ENCODE data around the gene TRMO.

The TRMO gene

GRCh38 chr9:97857606-97858392 is 64.5 kb downstream of the TRMO start:
- no peak for TF ChIP-seq CTCF (IDR thresholded peaks at IDR 0.05)
- no peak overlapping the region for H3K4me2 ChIP-seq (ENCODE audit: low read length)
- H3K27me3 ChIP-seq (ENCODE audit: control insufficient read depth, insufficient read depth, low read length), result peaks cover 15% of the 10 kb centered on the region
- H3K36me3 ChIP-seq (ENCODE audit: control insufficient read depth, insufficient read depth, low read length), result no peaks in the 10 kb centered on the region
- no peak overlapping the region for H3K27ac ChIP-seq
- H3K9ac ChIP-seq, result no peak overlapping the region
- H3K4me3 ChIP-seq (ENCODE audit: low read depth, low read length), result no peak overlapping the region
- no peaks in the 10 kb centered on the region for H3K9me3 ChIP-seq (ENCODE audit: control insufficient read depth, low read length)
- no peaks in the 10 kb centered on the region for H3K4me1 ChIP-seq
- H3K79me2 ChIP-seq, result no peaks in the 10 kb centered on the region
- no peak overlapping the region for H2AFZ ChIP-seq

GRCh38 chr9:97856857-97857605 is 65.3 kb downstream of the TRMO start:
- H3K27me3 ChIP-seq (ENCODE audit: control insufficient read depth, insufficient read depth, low read length), result peaks cover 22% of the 10 kb centered on the region
- no peak overlapping the region for H3K4me2 ChIP-seq (ENCODE audit: low read length)
- no peaks in the 10 kb centered on the region for H3K9me3 ChIP-seq (ENCODE audit: control insufficient read depth, low read length)
- no peak overlapping the region for H3K9ac ChIP-seq
- no peak overlapping the region for H2AFZ ChIP-seq
- no peak overlapping the region for H3K4me3 ChIP-seq (ENCODE audit: low read depth, low read length)
- H3K36me3 ChIP-seq (ENCODE audit: control insufficient read depth, insufficient read depth, low read length), result no peaks in the 10 kb centered on the region
- no peak for TF ChIP-seq CTCF (IDR thresholded peaks at IDR 0.05)
- H3K79me2 ChIP-seq, result no peaks in the 10 kb centered on the region
- H3K4me1 ChIP-seq, result no peaks in the 10 kb centered on the region
- H3K27ac ChIP-seq, result no peak overlapping the region

- H3K27me3 ChIP-seq (ENCODE audit: control insufficient read depth, insufficient read depth, low read length), result peaks cover 22% of the 10 kb centered on the region
- no peaks in the 10 kb centered on the region for H3K4me1 ChIP-seq
- H3K9me3 ChIP-seq (ENCODE audit: control insufficient read depth, low read length), result no peaks in the 10 kb centered on the region
- no peak for TF ChIP-seq CTCF (IDR thresholded peaks at IDR 0.05)
- H3K9ac ChIP-seq, result no peak overlapping the region
- no peak overlapping the region for H3K4me3 ChIP-seq (ENCODE audit: low read depth, low read length)
- no peak overlapping the region for H3K27ac ChIP-seq
- no peak overlapping the region for H3K4me2 ChIP-seq (ENCODE audit: low read length)
- no peaks in the 10 kb centered on the region for H3K36me3 ChIP-seq (ENCODE audit: control insufficient read depth, insufficient read depth, low read length)
- H2AFZ ChIP-seq, result no peak overlapping the region
- H3K79me2 ChIP-seq, result no peaks in the 10 kb centered on the region
These were observed 66.4 kb downstream of the TRMO start for GRCh38 chr9:97855899-97856298.

- H2AFZ ChIP-seq, result no peak overlapping the region
- no peaks in the 10 kb centered on the region for H3K4me1 ChIP-seq
- H3K27ac ChIP-seq, result no peak overlapping the region
- no peak overlapping the region for H3K4me3 ChIP-seq (ENCODE audit: low read depth, low read length)
- no peak overlapping the region for H3K9ac ChIP-seq
- peaks cover 22% of the 10 kb centered on the region for H3K27me3 ChIP-seq (ENCODE audit: control insufficient read depth, insufficient read depth, low read length)
- no peaks in the 10 kb centered on the region for H3K36me3 ChIP-seq (ENCODE audit: control insufficient read depth, insufficient read depth, low read length)
- H3K4me2 ChIP-seq (ENCODE audit: low read length), result no peak overlapping the region
- no peaks in the 10 kb centered on the region for H3K79me2 ChIP-seq
- no peak for TF ChIP-seq CTCF (IDR thresholded peaks at IDR 0.05)
- H3K9me3 ChIP-seq (ENCODE audit: control insufficient read depth, low read length), result no peaks in the 10 kb centered on the region
These were observed 66.8 kb downstream of the TRMO start for GRCh38 chr9:97855486-97855875.

All from parathyroid adenoma (tissue), 2 donors.